ENCODE data around the gene EIF3B.

EIF3B gene

DNA sequence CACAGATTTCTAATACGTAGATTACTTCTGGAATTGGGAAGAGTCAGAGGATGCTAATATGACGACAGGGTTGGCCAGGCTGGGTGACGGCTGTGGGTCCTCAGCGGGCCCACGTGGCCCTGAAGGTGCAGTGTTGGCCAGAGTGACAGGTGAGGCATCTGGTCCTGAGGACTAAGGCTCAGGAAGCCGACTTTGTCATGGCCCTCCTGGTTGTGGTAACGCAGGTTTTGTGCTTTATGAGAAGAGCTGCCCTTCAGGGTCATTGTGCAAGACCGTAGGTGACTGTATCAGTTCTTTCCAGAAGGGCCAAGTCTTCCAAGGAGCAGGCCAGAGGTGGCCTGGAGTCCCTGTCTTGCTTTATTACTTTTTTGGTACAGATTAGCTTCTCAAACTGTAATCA lies 2.5 kb downstream of the EIF3B start:
- TF ChIP-seq, protein P1, sequence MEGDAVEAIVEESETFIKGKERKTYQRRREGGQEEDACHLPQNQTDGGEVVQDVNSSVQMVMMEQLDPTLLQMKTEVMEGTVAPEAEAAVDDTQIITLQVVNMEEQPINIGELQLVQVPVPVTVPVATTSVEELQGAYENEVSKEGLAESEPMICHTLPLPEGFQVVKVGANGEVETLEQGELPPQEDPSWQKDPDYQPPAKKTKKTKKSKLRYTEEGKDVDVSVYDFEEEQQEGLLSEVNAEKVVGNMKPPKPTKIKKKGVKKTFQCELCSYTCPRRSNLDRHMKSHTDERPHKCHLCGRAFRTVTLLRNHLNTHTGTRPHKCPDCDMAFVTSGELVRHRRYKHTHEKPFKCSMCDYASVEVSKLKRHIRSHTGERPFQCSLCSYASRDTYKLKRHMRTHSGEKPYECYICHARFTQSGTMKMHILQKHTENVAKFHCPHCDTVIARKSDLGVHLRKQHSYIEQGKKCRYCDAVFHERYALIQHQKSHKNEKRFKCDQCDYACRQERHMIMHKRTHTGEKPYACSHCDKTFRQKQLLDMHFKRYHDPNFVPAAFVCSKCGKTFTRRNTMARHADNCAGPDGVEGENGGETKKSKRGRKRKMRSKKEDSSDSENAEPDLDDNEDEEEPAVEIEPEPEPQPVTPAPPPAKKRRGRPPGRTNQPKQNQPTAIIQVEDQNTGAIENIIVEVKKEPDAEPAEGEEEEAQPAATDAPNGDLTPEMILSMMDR (IDR thresholded peaks at IDR 0.05; ENCODE audit: control extremely low read depth, extremely low read depth, low read depth, missing control alignments), result no peak
- DNase-seq (ENCODE audit: extremely low spot score), result no peak
- ChIA-PET POLR2A (no interaction called here), CTCF (interaction anchor here (1.0 kb wide), 2 partner anchors 9 kb away, joined by 4 to 6 read pairs; no protein-coding TSS in a partner anchor)

DNA sequence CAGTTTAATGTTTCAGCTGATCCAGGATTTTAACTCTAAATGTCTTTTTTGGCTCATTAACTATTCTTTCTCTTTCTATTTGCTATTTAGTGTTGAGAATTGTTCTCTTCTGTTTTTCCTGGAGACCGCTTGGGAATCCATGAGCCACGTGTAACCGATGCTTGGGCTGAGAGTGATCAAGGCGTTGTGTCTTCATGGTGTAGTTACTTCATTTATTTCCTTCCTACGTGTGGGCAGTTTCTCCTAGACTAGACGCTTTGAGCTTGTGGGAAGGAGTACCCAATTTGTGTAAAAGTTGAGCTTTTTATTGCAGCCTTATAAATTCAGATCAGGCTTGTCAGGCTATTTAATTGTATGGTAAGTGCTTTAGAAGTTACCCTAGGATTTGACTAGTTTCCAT lies 2.9 kb downstream of the EIF3B start:
- TF ChIP-seq, protein P1 (IDR thresholded peaks at IDR 0.05; ENCODE audit: control extremely low read depth, extremely low read depth, low read depth, missing control alignments), result no peak
- DNase-seq (ENCODE audit: extremely low spot score), result no peak
- ChIA-PET CTCF (interaction anchor here (1.0 kb wide), 2 partner anchors 9 to 10 kb away, joined by 4 to 6 read pairs; no protein-coding TSS in a partner anchor), POLR2A (interaction anchor here (0.6 kb wide), 1 partner anchor 19 kb away, joined by 4 read pairs; no protein-coding TSS in a partner anchor)

DNA sequence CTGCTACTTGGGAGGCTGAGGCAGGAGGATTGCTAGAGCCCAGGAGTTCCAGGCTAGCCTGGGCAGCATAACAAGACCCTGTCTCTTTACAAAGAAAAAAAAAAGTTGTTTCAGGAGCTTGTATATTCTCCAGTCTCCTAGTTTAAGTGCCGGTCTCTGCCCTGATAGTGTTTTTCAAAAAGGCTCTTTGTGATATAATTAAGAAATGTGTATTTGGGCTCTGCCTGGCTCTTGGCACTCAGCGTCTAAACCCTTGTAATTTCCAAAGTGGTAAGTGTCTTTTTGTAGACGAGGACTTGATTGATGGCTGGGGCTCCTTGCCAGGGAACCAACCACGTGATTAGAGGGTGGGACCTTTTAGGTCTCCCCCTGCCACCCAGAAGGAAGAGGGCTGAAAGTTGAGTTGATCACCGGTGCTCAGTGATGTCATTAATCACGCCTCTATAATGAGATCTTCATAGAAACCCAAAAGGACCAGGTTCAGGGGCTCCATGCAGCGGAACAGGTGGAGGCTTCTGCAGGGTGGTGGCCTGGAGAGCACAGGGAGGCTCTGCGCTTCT lies 4.4 kb downstream of the EIF3B start:
- no peak for DNase-seq (ENCODE audit: extremely low spot score)
- POLR2A ChIA-PET, result interaction anchor here (0.6 kb wide), 2 partner anchors 71 to 476 kb away, joined by 3 to 4 read pairs; no protein-coding TSS in a partner anchor
- CTCF ChIA-PET, result interaction anchor here (0.8 kb wide), 1 partner anchor 11 kb away, joined by 3 read pairs; no protein-coding TSS in a partner anchor
- TF ChIP-seq, protein P1 (IDR thresholded peaks at IDR 0.05; ENCODE audit: control extremely low read depth, extremely low read depth, low read depth, missing control alignments), result no peak

DNA sequence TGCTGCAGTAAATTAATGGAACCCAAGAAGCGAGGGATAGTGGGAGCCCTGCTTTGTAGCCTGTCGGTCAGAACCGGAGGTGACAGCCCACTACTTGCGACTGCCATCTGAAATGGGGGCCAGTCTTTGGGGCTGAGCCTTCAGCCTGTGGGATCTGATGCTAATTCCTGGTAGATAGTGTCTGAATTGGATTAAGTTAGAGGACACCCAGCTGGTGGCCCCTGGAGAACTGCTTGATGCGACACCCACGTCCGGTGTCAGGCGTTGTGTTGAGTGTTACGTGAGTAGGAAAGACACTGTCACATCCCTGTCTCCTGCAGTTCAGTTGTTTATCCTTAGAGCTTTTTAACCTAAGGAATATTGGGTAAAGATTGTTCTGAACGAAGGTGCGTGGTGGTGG lies 5.0 kb downstream of the EIF3B start:
- no peak for DNase-seq (ENCODE audit: extremely low spot score)
- CTCF ChIA-PET, result interaction anchor here (1.3 to 1.6 kb wide), 3 partner anchors 11 to 14 kb away, joined by 3 to 7 read pairs (median 3); no protein-coding TSS in a partner anchor
- POLR2A ChIA-PET, result interaction anchor here (0.6 to 0.7 kb wide), 2 partner anchors 13 to 477 kb away, joined by 3 to 4 read pairs; no protein-coding TSS in a partner anchor
- TF ChIP-seq, protein P1 (IDR thresholded peaks at IDR 0.05; ENCODE audit: control extremely low read depth, extremely low read depth, low read depth, missing control alignments), result no peak

DNA sequence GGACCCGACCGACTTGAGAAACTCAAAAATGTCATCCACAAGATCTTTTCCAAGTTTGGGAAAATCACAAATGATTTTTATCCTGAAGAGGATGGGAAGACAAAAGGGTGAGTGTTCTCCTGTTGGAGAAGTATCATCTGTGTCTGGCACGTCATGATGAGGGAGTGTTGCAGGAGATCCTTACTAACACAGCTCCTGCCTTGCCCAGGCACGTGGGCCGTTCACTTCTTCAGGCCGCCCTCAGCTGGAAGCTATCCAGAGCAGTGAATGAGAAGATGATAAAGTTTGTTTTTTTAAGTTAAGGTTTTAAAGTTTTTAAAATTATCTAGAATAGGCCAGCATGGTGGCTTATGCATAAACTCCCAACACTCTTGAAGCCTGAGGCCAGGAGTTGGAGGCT lies 6.2 kb downstream of the EIF3B start:
- TF ChIP-seq, protein P1 (IDR thresholded peaks at IDR 0.05; ENCODE audit: control extremely low read depth, extremely low read depth, low read depth, missing control alignments), result no peak
- DNase-seq (ENCODE audit: extremely low spot score), result no peak
- ChIA-PET POLR2A (interaction anchor here (0.5 kb wide), 1 partner anchor 1410 kb away, joined by 5 read pairs; no protein-coding TSS in a partner anchor), CTCF (interaction anchor here (1.2 to 1.6 kb wide), 4 partner anchors 8 to 13 kb away, joined by 3 to 7 read pairs (median 3); no protein-coding TSS in a partner anchor)

DNA sequence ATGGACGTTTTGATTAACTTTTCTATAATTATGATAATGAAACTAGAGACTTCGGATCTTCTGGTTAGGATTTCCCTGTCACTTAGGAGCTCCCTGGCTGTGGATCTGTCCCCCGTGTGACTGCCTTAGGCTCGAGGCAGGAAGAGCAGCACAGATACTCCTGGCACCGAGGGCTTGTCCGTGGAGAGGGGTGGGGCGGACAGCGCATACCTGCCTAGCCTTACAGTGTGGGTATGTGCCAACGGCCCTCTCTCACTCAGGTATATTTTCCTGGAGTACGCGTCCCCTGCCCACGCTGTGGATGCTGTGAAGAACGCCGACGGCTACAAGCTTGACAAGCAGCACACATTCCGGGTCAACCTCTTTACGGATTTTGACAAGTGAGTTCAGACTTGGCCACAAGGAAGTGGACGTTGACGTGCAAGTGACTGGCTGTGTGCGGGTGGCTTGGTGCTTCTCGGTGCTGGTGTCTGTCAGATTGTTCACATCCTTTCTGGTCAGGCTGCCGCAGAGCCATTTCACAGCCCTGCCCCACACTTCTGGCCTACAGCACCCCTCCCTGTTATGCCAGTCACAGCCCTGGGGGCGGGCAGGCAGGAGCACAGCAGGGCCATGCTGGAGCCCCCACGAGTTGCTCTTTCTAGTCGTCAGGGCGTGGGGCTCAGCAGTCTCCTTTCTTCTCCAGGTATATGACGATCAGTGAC lies 7.9 kb downstream of the EIF3B start:
- POLR2A ChIA-PET, result no interaction called here
- TF ChIP-seq, protein P1 (IDR thresholded peaks at IDR 0.05; ENCODE audit: control extremely low read depth, extremely low read depth, low read depth, missing control alignments), result no peak
- DNase-seq (ENCODE audit: extremely low spot score), result no peak
- CTCF ChIA-PET, result interaction anchor here (1.0 to 1.3 kb wide), 2 partner anchors 9 to 14 kb away, joined by 3 read pairs; no protein-coding TSS in a partner anchor
